Activated effector memory CD4-positive, alpha-beta T cell treated with Interleukin-2 at 50 U/mL for 16 hours (primary cell): ENCODE measurements around the gene GNGT1.

Source experiments
- DNase-seq: peaks from one replicate; pipeline ENCODE4 v3.0.0-alpha.2; 2020

GNGT1 gene

GRCh38 chr7:93906267-93906666 lies at the start of gene GNGT1:
Gene GNGT1 (plus strand): TSS chr7:93906567. CDS start chr7:93906747, 180 bp downstream.
- no peak for DNase-seq

GRCh38 chr7:93858857-93859256 lies 47.5 kb upstream of the GNGT1 start:
- DNase-seq = no peak

GRCh38 chr7:93860261-93860660 lies 46.1 kb upstream of the GNGT1 start:
- no peak for DNase-seq

DNA sequence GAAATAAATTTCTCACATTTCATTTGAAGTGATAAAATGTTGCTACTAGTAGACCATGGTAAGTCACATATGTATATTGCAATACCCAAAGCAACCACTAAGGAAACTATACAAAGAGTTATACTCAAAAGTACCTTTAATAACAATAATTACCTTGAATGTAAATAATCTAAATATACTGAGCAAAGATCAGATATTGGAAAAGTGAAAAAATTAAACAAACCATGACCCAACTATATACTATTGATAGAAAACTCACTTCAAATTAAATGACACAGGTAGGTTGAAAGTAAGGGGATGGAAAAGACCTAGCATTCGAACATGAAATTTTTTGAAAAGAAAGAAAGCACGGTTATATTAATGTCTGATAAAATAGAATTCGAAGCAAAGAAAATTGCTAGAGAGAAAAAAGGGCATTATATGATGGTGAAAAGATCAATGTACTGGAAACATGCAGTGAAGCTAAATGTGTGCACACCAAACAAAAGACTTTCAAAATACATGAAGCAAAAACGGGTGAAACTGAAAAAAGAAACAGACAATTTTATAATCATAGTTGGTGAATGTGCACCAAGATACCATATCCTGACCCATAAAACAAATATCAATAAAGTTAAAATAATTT lies 44.9 kb upstream of the GNGT1 start:
- DNase-seq = no peak

DNA sequence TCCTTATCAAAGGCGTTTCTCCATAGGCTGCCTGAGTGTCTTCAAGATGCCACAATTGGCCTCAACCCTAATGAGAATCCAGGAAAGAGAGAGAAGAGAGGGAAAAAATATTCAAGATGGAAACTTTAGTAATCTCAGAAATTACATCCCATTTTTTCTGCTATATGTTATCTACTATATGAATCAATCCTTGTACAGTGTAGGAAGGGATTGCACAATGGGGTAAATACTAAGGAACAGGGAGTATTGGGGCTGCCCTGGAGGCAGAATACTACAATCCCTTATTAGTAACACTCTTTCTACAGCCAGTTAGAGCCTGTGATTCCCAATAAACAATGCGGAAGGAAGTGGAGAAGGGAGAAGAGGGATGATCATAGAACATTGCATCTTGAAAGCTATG lies 43.7 kb upstream of the GNGT1 start:
- no peak for DNase-seq

GRCh38 chr7:93866886-93867285 lies 39.5 kb upstream of the GNGT1 start:
- no peak for DNase-seq

DNA sequence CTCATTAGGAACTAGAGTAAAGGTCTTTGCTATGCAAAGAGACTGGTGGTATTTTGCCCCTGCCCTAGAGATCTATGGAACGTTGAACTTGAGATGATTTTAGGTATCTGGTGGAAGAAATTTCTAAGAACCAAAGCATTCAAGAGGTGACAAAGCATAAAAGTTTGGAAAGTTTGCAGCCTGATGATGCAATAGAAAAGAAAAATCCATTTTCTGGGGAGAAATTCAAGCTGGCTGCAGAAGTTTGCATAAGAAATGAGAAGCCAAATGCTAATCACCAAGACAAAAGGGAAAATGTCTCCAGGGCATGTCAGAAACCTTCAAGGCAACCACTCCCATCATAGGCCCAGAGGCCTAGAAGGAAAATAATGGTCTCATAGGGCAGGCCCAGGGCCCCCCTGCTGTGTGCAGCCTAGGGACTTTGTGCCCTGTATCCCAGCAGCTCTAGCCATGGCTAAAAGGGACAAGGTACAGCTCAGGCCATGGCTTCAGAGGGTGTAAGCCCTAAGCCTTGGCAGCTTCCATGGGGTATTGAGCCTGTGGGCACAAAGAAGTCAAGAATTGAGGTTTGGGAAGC lies 32.3 kb upstream of the GNGT1 start:
- no peak for DNase-seq

DNA sequence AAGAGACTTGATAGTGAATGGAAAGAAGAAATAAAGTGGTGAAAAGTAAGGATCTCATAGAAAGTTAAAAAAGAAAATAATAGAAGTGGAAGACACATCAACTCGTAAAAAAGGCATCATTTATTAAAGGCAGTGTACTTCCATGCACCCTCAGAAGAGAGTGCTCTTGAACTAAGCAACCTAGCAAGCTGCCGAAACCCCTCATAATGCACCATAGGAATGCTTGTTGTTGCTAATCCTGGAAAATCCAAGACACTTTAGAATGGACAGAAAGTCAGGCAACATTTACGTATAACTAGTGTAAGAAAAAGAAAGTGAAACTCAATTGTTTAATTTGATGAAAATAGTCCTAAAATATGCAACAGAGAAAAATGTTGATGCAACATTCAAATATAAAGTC lies 28.6 kb upstream of the GNGT1 start:
- DNase-seq = no peak

- no peak for DNase-seq
Measured at GRCh38 chr7:93879356-93879755, 27.0 kb upstream of the GNGT1 start.

- no peak for DNase-seq
Measured at GRCh38 chr7:93882468-93882867, 23.9 kb upstream of the GNGT1 start.

GRCh38 chr7:93883078-93883916 lies 23.1 kb upstream of the GNGT1 start:
- DNase-seq = no peak

GRCh38 chr7:93883917-93884345 lies 22.4 kb upstream of the GNGT1 start:
- no peak for DNase-seq

- no peak for DNase-seq
Measured at GRCh38 chr7:93884541-93884940, 21.8 kb upstream of the GNGT1 start.

DNA sequence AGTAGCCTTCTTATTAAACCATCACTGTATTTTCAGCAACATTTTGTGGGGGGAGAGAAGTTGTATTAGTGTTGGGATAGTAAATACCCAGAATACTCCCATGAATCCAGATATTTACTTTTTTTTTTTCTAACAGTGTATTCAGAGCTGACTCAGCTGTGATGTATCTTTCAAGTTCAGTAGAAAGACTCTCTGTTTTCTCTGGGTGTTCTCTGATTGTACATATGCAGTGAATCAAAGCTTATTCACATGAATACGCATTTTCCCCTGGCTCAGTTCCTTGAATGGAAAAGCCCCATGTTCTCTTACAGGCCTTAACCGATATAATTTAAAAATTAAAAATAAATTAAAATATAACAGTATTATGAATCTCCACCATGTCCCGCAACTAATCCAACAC lies 17.1 kb upstream of the GNGT1 start:
- DNase-seq = no peak

DNA sequence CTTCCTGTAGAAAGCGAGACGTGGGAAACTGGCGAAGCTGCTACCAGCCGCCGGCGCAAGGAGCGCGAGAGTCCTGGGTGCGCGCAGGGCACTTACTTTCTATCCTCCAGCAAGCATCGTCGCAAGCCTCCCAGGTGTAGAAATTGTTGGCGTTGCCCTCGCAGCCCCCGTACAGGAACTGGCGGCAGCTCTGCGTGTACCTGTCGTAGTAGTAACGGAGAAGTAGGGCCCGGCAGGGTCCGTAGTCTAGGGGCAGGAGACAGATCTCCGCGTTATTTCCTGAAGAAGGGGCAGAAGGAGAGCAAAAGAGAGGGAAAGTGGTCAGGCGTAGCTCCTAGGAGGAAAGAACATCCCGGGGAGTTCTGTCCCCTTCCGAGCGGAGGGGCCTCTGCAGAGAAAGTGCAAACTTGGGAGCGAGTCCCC lies 16.3 kb upstream of the GNGT1 start:
- DNase-seq = no peak

DNA sequence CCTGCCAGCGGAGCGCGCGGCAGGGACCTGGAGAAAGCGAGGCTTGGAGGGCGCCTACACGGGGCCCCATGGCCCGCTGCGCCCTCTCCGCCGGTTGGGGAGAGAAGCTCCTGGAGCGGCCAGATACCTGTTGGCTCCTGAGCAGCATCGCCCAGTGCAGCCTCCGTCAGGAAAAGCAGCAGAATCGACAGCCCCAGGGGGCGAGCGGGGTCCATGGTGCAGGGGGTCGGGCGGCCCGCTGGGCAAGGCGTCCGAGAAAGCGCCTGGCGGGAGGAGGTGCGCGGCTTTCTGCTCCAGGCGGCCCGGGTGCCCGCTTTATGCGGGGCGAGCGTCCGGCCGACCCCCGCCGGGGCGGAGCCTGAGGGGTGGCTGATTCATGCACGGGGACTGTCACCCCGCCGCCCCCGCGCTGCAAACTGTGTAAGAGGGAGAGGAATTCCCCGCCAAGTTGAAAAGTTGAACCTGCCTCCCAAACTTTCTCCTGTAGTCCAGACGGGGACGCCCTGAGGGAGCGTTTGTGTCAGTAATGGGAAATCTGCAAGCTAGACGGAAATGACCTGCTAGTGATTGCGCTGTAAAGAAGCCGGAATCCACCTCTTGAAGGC lies 15.8 kb upstream of the GNGT1 start, which contains the start of gene TFPI2:
TSS of gene TFPI2 (minus strand) at position 290 of the 605 bp plus-strand sequence. CDS start at position 215, 75 bp downstream.
- no peak for DNase-seq

DNA sequence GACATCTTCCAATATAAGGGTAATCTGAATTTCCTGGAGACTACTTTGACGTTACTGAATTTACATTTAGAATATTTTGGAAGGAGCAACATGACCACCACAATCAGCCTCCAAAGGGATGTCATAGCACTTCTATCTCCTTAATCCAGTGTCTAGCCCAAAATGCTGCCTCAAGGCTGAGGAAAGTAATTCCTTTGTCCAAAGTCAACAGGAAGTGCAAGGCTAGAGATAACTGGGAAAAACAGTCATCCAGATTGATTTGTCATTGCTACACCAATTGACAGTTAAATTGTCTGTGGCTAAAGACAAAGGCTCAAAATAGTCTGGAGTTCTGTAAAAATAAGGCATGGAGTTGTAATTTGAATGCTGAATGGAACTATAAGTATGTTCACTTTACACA lies 11.9 kb upstream of the GNGT1 start:
- DNase-seq = no peak

GRCh38 chr7:93894966-93895640 lies 11.3 kb upstream of the GNGT1 start:
- DNase-seq = no peak

DNA sequence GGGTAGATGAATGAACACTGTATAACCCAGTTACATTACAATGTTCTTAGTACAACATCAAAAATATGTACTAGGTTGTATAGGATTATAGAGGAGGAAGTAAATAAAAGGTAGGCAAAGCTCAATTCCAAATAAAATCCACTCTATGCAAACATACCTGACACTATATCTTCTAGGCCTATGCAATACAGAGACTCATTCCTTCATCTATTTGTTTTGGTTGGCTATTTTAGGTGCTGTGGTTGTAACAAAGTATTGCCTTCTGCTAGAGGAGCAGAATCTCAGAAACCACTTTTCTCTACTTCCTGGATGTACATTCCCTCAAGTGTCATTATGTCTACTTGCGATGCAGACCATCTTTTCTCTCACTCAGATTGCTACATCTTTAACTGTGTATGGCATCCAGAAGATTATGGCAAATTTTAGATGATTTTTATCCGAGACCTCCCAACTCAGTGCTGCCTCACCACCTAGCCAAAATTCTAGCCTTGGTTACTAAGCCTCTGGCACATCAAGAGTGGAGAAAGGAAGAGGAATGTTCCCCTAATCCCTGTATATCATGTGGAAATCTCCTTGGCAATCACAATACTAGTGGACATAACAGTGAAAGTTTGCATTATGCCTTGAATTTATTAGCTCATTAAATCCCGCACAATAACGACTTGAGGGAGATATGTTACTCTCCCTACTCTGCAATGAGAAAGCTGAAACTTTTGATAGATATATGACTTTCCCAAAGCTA lies 10.3 kb upstream of the GNGT1 start:
- DNase-seq = no peak

DNA sequence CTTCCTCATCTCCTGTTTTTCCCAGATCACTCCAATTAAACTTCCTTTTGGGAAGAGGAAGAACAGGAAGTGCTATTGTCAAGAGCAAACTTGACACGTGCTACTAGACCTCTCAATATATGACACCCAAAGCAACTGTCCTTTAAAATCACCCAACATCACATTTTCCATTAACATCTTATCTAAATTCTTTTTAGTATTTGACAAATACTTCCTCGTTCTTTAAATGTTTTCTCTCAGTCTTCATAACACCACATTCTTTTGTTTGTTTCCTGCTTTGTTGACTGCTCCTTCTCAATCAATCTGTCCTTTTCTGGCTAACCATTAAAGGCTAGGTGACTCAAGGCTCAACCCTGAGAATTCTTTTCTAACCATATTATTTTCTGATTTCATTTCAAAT lies 8.7 kb upstream of the GNGT1 start:
- DNase-seq = no peak

- no peak for DNase-seq
Measured at GRCh38 chr7:93902777-93903423, 3.5 kb upstream of the GNGT1 start.
